T1000 (cell line): ENCODE measurements around the gene HK3.

Experiments
- DNase-seq: peaks from one replicate; lab custom pipeline; 2025; ENCODE audit warnings: mixed read lengths; lab: John Stamatoyannopoulos, UW

HK3 gene

DNA sequence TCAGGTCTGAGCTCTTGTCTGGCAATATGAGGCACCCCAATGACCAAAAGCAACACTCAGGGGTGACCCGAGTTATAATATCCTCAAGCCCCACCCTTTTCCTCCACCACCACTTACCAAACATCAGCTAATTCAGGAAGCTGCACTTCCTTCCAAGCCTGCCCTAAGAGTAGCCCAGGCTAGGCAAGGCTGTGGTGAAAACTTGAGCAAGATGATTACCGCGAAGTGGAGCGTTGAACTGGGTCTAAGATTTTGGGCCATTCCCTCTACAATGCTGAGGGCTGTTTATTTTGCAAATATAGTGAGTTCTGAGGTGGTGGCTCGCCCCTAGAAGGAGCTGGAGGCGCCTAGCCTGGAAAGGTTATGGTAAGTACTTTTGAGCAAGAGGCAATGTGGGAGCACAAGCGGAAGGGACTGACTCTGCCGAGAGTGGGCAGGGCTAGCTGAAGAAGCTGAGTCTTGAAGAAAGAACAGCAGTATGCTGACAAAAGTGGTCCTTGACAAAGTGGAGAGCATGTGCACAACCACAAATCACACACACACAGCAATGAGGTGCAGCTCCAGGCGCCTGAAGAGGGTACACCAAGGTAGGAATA, at the start of gene HK3:
HK3 (minus strand) TSS at position 51 of the 596 bp plus-strand sequence. CDS start 3,187 bp downstream, outside the sequence.
- no peak for DNase-seq

DNA sequence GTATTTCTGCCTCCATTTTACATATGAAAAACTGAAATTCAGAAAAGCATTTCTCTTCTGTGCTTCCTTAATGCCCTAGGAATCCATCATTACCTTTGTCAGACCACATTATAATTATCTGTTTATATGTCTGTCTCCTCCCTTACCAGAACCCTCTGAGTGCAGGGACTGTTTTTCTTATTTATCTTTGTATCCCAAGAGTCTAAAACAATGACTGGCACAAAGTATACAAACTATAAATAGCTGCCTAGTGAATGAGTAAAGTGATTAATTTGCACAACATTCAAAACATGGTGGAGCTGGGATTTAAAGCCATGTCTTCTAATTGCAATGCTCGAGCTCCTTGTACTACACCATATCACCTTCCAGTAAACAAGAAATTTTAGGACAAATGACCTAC, 49.3 kb upstream of the HK3 start:
- no peak for DNase-seq

GRCh38 chr5:176947847-176948246, 48.7 kb upstream of the HK3 start:
- DNase-seq: no peak

- no peak for DNase-seq
Observed at GRCh38 chr5:176944268-176944667, 45.1 kb upstream of the HK3 start.

DNA sequence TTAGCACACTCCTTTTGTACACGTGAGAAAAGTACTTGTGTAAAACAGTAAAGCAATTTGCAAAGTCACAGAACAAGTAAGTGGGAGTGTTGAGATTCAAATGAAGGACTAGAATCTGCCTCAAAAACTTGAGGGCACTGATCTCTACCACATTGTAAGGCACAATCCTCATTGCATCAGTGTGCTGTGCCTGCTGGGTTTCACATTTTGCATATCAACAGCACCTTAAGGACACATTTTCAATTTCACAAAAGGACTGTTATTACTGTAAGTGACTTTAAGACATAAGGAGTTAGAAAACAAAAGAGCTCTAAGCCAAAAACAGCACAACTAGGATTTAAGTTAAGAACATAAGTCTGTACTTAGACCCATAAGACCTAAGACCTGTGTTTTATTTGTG, 44.7 kb upstream of the HK3 start:
- no peak for DNase-seq

DNA sequence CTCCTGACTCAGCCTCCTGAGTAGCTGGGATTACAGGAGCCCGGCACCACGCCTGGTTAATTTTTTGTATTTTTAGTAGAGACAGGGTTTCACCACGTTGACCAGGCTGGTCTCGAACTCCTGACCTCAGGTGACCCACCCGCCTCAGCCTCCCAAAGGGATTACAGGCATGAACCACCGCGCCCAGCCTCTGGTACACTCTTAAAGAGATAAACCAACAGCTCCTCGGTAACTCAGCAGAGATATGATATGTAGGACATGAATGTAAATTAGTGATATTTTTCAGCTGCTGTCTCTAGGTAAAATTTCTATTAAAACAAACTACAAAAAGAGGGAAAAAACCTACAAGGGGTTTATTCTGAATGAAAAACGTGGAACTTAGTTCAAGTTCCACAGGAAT, 42.8 kb upstream of the HK3 start:
- DNase-seq: no peak

DNA sequence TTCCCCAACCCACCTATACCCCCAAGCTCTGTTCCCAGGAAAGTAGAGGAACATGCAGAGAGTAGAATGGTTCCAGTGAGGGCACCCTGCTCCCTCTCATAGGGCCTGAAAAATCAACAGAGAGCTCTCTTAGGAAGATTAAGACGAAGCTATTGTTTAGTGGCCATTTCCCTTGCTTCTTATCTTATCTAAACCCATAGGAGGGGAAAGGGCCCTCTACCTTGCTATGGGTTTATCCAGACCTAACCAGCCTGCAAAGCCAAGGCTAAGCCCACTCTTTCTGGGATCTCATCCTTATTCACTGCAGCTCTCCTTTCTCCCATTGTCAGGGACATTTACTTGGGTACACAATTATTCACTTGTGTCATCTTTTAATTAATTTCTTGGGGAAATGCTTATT, 39.3 kb upstream of the HK3 start:
- DNase-seq: no peak

- no peak for DNase-seq
Observed at GRCh38 chr5:176935017-176935416, 35.9 kb upstream of the HK3 start.

DNA sequence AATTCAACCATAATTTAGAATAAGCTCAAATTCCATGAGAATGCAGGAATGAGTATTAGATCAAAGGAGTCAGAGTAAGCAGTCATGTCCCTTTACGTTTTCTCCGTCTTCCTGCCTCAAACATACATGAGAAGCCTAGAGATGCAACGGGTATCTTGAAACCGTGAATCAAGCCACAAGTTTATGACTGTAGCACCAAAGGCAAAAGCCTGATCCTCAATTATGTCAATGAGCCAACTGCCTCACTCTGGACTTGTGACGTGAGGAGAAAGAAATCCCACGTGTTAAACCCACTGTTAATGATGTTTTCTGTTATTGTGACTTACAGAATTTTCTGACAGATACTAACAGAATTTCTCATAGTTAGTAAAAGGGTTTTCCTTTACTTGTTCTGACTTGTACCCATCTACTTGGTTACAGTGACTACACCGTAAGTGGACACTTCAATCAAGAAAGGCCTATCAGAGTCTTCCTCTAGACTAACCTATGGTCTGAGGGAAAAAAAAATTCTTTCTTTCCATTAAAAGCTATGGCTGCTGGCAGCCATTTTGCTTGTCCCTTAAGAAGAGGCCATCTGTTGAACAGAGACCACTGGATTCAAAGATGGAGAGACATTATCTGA, 35.3 kb upstream of the HK3 start:
- DNase-seq: no peak

DNA sequence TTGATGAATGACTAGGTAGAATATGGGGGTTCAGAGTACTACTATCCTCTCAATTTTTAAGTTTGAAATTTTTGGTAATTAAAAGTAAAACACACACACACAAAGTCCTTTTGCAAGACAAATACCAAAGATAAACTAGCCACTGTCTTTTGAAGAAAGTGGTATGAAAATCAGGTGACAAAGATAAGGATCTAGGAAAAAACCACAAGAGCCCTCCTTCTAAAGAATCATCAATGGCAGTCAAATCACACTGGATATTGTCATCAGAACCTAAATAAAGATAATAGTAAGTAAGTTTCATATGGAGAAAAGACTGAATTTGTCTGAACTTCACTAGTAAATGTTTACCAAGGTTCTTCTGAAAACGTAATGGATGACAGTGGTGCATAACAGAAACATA, 30.5 kb upstream of the HK3 start:
- no peak for DNase-seq

GRCh38 chr5:176927562-176927961, 28.4 kb upstream of the HK3 start:
- no peak for DNase-seq

- DNase-seq: no peak
Observed at GRCh38 chr5:176922817-176923216, 23.7 kb upstream of the HK3 start.

- no peak for DNase-seq
Observed at GRCh38 chr5:176921714-176922113, 22.6 kb upstream of the HK3 start.

GRCh38 chr5:176918613-176919012, 19.5 kb upstream of the HK3 start:
- no peak for DNase-seq

- no peak for DNase-seq
Observed at GRCh38 chr5:176916337-176916736, 17.2 kb upstream of the HK3 start.

DNA sequence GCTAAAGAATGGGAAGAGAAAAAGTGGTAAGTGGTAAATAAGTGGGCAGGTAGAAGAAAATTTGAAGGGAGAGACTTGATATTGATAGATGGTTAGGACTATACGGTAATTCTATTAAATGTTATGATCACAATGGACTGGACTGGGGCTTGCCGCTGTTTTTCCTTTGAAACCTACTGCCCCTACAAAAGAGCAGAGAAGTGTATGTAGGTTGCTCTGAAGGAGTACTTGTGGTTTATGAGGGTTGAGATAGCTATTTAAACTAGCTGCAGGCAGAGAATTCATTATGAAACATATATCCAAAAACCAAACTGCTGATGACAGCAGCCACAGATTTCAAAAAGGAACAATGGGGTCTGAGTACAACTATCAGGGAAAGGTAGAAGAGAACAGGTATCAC, 16.8 kb upstream of the HK3 start:
- DNase-seq: no peak

DNA sequence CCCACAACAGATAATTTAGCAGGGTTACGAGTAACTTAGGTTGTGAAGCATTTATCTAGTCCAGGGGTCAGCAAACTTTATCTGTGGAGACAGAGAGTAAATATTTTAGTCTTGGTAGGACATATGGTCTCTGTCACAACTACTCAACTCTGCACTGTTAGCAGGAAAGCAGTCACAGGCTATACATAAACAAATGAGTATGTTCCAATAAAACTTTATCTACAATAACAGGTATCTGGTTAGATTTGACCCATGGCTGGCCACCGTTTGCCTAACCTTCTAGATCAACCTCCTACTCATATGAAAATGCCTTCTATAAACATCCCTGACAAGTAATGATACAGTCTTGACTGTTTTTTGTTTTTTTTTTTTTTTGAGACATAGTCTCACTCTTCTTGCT, 13.0 kb upstream of the HK3 start:
- DNase-seq: no peak

- DNase-seq: no peak
Observed at GRCh38 chr5:176908675-176909368, 9.7 kb upstream of the HK3 start.

GRCh38 chr5:176906796-176907195, 7.7 kb upstream of the HK3 start:
- no peak for DNase-seq

DNA sequence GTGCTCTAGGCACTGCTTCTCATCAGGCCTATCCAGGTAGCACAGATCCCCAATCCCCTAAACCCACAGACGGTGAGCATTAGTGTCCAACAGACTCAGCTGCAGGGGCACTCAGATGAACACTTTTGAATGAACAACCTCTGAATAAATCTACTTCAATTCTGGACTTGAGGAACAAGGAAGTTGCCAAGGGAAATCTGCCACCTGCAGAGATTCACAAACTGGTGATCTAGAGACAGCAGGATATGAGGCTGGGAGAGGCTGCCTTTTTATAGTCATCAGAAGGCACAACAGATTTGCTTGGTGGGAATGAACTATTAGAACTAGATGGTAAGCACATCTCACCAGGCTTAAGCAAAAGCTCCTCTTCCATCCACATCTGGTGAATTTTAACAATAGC, 7.0 kb upstream of the HK3 start:
- no peak for DNase-seq

GRCh38 chr5:176904276-176904675, 5.1 kb upstream of the HK3 start:
- no peak for DNase-seq

DNA sequence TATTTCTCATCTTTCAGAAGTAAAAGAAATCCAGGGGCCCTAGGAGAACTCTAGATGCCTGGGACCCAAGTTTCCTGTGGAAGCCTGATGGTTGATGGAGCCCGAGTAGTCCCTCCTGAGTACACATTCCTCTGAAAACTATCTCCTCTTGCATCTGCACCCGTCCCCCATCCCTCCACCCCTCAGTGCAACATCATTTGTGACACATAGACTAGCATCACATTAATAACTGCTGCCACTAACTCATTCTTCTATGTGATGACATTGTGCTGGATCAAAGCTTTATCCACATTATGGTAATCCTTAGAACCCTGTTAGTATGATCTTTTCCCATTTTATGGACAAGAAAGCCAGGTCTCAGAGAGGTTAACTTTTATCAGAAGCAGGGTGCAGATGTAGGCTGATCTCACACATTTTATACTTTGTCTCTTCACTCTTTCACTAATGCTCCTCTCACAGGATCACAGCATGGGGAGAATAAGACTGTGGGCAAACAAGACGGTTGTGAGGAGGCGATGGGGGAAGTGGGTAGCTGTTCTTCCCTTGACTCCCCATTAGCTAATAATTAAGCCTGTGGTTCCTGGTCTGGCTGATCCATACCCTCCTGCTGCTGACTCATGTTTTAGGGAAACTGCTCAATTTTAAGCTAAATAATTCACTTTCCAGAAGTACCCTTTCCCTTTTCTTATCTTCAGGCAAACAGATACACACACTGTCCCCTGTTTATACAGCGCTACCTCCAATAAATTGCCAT, 3.9 kb upstream of the HK3 start:
- DNase-seq: no peak
